ENCODE results near the gene CDK18.

Gene CDK18

DNA sequence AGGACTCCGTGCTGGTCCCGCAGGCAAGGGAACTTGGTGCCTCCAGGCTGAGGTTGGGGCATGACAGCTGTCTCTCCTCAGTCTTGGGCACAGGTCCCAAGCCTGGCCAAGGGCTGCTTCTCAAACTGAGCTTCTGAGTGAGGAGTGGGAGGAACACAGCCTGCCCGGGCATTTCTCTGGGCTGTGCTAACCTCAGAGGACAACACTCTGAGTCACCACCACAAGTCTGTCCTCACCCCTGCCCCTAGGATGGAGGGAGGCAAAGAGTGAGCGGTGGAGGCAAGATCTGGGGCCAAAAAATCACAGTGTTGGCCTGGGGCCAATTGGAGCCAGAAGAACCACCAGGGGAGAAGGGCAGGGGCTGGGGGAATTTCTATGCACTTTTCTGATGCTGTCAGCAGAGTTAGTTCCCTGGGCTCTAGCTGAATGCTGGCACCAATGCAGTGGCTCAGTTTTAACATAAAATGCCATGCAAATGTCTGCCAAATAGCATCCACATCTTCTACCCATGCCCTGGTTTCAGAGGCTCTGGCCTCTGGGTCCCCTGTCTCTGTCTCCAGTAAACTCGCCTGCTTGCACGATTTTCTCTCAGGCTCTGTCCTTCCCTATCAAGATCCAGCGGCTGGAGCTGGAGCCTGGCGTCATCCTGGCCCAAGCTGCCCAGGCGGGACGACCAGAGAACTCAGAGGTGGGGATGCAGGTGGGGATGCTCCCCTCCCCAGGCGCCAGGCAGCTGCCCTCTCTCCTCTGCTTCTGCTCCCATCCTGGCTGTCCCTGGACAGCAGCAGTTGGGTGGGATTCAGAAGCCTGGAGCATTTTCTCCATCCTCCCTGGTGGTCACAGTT, 11.0 kb upstream of the CDK18 start:
- no peaks in the 10 kb centered on the region for H3K9me3 ChIP-seq (ENCODE audit: control insufficient read depth, insufficient read depth, low read length)
- H3K4me3 ChIP-seq (ENCODE audit: low read depth, low read length) = no peak overlapping the region
- H3K27me3 ChIP-seq (ENCODE audit: control insufficient read depth, insufficient read depth, low read length) = no peaks in the 10 kb centered on the region
- H3K36me3 ChIP-seq (ENCODE audit: control insufficient read depth, insufficient read depth, low read length) = no peaks in the 10 kb centered on the region
- no peak overlapping the region for H3K9ac ChIP-seq (ENCODE audit: low read depth, low read length)
- H3K27ac ChIP-seq (ENCODE audit: low read depth, low read length) = no peak overlapping the region
- peaks cover 30% of the 10 kb centered on the region for H3K4me1 ChIP-seq (ENCODE audit: control insufficient read depth, insufficient read depth, low read length)

DNA sequence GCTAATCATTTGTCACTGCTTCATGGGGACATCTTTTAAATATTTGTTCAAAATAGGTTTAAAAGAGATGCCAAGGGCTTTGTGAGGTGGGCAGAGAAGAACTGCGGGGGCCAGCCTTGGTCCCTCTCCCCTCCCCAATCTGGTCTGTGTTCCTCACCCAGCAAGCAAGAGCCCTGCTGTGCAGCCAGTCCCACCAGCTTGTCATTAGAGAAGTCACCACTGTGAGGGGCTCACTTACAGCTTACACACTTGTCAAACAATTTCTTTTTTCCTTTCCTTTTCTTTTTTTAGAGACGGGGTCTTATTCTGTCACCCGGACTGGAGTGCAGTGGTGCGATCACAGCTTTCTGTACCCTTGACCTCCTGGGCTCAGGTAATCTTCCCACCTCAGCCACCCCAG, 10.4 kb upstream of the CDK18 start:
- Histone ChIP-seq H3K27me3 (ENCODE audit: control insufficient read depth, insufficient read depth, low read length) (no peaks in the 10 kb centered on the region), H3K36me3 (ENCODE audit: control insufficient read depth, insufficient read depth, low read length) (no peaks in the 10 kb centered on the region), H3K4me3 (ENCODE audit: low read depth, low read length) (no peak overlapping the region), H3K9me3 (ENCODE audit: control insufficient read depth, insufficient read depth, low read length) (no peaks in the 10 kb centered on the region), H3K4me1 (ENCODE audit: control insufficient read depth, insufficient read depth, low read length) (peaks cover 30% of the 10 kb centered on the region), H3K9ac (ENCODE audit: low read depth, low read length) (no peak overlapping the region), H3K27ac (ENCODE audit: low read depth, low read length) (no peak overlapping the region)

DNA sequence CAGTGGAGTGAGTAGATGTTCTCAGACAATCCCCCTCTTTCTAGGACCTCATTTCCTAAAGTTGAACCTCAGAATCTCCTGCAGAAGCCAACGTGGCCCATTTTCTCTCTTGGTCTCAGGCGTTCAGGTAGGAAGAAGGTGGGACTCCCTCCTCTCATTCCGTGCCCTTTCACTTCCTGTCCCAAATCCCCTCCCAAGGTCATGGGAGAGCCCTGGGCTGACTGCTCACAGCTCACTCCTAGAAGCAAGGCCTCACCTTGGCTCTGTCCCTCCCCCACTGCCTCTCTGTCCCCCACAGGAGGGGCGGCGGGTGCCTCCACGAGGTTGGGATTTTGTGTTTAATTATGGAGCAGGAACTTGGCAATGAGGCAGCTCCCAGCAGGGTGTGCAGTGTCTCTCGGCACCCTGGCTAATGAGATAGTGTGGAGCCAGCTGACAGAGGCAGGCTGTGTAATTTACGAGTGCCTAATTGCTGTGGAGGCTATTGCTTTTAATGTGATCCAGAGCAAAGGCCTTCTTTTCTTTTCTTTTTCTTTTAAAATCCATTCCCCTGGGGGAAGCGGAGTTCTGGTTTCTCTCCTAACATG, 9.1 kb upstream of the CDK18 start:
- Histone ChIP-seq H3K4me3 (ENCODE audit: low read depth, low read length) (no peak overlapping the region), H3K9ac (ENCODE audit: low read depth, low read length) (no peak overlapping the region), H3K36me3 (ENCODE audit: control insufficient read depth, insufficient read depth, low read length) (no peaks in the 10 kb centered on the region), H3K4me1 (ENCODE audit: control insufficient read depth, insufficient read depth, low read length) (peaks cover 32% of the 10 kb centered on the region), H3K9me3 (ENCODE audit: control insufficient read depth, insufficient read depth, low read length) (no peaks in the 10 kb centered on the region), H3K27me3 (ENCODE audit: control insufficient read depth, insufficient read depth, low read length) (no peaks in the 10 kb centered on the region), H3K27ac (ENCODE audit: low read depth, low read length) (peak overlapping the region; percentile 20)

DNA sequence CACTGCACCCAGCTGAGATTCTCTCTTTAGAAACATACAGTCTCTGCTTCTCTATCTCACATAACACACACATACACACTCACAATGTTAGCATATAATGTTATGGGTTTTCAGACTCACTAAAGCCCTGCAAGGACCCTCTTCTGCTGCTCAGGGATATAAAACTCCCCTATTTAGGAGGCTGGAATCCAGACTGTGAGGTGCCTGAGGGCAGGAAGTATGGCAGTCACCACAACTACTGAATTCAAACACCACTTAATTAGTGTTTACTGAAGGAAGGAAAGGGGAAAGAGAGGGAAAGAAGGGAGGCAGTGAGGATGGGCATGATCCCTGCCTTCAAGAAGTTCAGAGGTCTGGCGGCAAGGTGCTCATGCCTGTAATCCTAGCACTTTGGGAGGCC, 7.8 kb upstream of the CDK18 start:
- H3K4me1 ChIP-seq (ENCODE audit: control insufficient read depth, insufficient read depth, low read length) = peaks cover 40% of the 10 kb centered on the region
- H3K9me3 ChIP-seq (ENCODE audit: control insufficient read depth, insufficient read depth, low read length) = no peaks in the 10 kb centered on the region
- no peak overlapping the region for H3K9ac ChIP-seq (ENCODE audit: low read depth, low read length)
- no peaks in the 10 kb centered on the region for H3K36me3 ChIP-seq (ENCODE audit: control insufficient read depth, insufficient read depth, low read length)
- no peak overlapping the region for H3K4me3 ChIP-seq (ENCODE audit: low read depth, low read length)
- H3K27ac ChIP-seq (ENCODE audit: low read depth, low read length) = no peak overlapping the region
- H3K27me3 ChIP-seq (ENCODE audit: control insufficient read depth, insufficient read depth, low read length) = no peaks in the 10 kb centered on the region

DNA sequence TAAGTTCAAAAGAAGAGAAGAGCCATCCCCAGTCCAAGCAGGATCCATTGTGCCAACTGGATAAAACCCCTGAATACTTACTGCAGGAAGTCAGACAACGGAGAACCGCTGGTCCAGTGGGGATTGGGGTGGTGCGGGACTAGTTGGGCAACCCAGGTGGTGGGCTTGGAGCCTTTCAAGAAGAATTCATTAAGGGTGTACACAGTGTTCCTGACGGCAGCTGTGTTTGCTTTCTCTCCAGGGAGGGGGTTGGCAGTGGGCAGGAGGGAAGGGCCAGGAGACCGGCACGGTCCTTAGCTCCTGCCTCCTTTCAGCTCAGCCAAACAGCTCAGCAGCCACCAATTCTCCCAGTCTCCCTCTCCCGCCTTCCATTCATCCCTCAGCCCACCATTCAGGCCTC, 7.1 kb upstream of the CDK18 start:
- no peaks in the 10 kb centered on the region for H3K9me3 ChIP-seq (ENCODE audit: control insufficient read depth, insufficient read depth, low read length)
- no peaks in the 10 kb centered on the region for H3K36me3 ChIP-seq (ENCODE audit: control insufficient read depth, insufficient read depth, low read length)
- no peak overlapping the region for H3K9ac ChIP-seq (ENCODE audit: low read depth, low read length)
- no peak overlapping the region for H3K4me3 ChIP-seq (ENCODE audit: low read depth, low read length)
- H3K27me3 ChIP-seq (ENCODE audit: control insufficient read depth, insufficient read depth, low read length) = no peaks in the 10 kb centered on the region
- peaks cover 34% of the 10 kb centered on the region for H3K4me1 ChIP-seq (ENCODE audit: control insufficient read depth, insufficient read depth, low read length)
- no peak overlapping the region for H3K27ac ChIP-seq (ENCODE audit: low read depth, low read length)

DNA sequence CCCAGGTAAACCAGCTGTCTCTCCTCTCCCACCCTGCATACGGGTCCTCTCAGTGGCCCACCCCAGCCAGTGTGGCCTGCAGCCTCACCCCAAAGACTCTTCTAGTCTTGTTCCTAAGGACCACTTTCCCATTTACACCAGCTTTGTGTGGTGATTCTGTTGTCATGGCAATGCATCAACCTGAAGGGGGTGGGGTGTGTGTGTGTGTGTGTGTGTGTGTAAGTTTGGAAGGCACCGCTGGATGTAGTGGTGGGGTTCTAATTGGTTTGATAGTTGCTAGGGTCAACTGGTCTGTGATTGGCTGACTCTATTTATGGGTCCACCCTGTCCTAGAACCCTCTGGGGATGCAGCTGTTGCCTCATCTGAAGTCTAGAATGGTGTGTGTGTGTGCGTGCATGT, 4.7 kb upstream of the CDK18 start:
- Histone ChIP-seq H3K27ac (ENCODE audit: low read depth, low read length) (no peak overlapping the region), H3K36me3 (ENCODE audit: control insufficient read depth, insufficient read depth, low read length) (no peaks in the 10 kb centered on the region), H3K4me1 (ENCODE audit: control insufficient read depth, insufficient read depth, low read length) (peaks cover 32% of the 10 kb centered on the region), H3K4me3 (ENCODE audit: low read depth, low read length) (no peak overlapping the region), H3K9ac (ENCODE audit: low read depth, low read length) (no peak overlapping the region), H3K27me3 (ENCODE audit: control insufficient read depth, insufficient read depth, low read length) (no peaks in the 10 kb centered on the region), H3K9me3 (ENCODE audit: control insufficient read depth, insufficient read depth, low read length) (no peaks in the 10 kb centered on the region)

DNA sequence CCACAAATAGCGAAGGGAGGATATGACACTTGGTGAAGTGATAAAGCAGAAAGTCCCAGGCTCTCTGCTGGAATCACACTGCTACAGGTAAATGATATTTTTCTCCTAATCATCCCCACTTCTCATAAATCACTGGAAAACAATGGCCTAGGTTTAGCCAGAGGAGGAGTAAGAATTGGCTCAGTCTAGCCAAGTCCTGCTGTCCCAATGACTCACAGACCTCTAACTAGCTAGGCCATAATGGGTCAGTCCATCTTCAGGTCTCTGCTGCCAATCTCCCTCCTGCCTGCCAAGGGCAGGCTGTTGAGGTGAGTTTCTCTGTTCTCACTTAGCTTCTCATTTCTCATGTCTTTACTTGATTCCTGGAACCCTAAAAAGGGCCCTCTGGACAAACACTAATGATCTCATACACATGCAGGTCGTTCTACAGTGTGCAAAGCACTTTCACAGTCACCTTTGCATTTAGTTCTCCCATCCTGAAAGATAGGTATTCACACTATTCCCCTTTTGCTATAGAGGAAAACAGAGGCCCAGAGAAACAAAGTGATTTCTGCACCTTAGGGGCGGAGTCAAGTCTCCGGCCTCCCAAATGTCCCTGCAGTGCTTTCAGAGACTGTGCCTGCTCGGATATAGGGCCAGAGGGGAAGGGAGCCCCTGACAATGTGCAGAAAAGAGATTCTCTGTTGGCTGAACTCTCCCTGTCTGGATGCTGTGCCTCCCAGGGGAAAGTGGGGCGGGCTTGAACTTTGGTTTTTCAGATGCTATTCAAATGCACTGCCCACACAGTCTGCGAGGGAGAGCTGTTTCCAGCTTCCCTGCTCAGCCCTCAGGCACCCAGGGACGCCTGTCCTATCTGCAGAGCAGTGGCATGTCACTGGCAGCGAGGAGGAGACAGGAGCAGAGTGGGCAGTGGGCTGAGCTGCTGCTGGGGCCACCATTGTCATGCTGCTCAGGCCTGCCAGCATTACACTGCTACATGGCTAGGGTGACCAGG, 3.9 kb upstream of the CDK18 start:
- Histone ChIP-seq H3K4me3 (ENCODE audit: low read depth, low read length) (no peak overlapping the region), H3K27ac (ENCODE audit: low read depth, low read length) (peak overlapping the region; percentile 54), H3K9me3 (ENCODE audit: control insufficient read depth, insufficient read depth, low read length) (no peaks in the 10 kb centered on the region)

DNA sequence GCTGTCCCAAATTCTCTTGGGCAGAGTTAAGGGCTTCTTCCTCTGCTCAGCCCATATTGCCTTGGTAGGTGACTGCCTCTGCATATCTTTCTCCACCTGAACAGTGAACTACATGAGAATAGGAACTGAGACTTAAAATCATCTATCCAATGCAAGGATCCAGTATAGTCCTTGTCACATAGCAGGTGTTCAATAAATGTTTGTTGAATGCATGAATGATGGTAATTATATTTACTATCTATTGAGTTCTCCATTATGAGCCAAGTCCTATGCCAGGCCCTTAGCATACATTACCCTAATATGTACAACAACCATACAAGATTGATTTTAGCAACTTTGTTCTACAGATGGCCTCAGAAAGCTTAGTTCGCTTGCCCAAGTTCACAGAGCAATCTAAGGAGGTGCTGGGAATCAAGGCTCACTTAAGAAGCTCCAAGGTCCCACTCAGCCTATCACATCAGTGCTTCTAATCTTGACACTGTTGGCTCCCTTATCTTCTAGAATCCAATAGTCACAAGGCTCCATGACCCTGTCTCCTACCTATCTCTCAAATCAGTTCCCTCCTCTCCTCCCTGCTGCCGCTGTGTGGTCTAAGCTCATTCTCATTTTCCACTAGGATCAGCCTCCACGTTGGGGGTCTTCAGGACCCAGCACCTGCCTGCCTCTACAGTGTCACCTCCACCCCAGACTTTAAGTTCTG, 2.2 kb upstream of the CDK18 start:
- H3K36me3 ChIP-seq (ENCODE audit: control insufficient read depth, insufficient read depth, low read length) = peaks cover 3% of the 10 kb centered on the region; the same call in 1 of the 2 replicates
- no peak overlapping the region for H3K9ac ChIP-seq (ENCODE audit: low read depth, low read length)
- H3K4me3 ChIP-seq (ENCODE audit: low read depth, low read length) = no peak overlapping the region
- H3K9me3 ChIP-seq (ENCODE audit: control insufficient read depth, insufficient read depth, low read length) = no peaks in the 10 kb centered on the region
- peaks cover 29% of the 10 kb centered on the region for H3K4me1 ChIP-seq (ENCODE audit: control insufficient read depth, insufficient read depth, low read length)
- H3K27ac ChIP-seq (ENCODE audit: low read depth, low read length) = no peak overlapping the region
- no peaks in the 10 kb centered on the region for H3K27me3 ChIP-seq (ENCODE audit: control insufficient read depth, insufficient read depth, low read length)

More for the DNA sequence above, 3.9 kb upstream of the CDK18 start:
- peaks cover 27% of the 10 kb centered on the region for H3K4me1 ChIP-seq (ENCODE audit: control insufficient read depth, insufficient read depth, low read length)
- H3K36me3 ChIP-seq (ENCODE audit: control insufficient read depth, insufficient read depth, low read length) = no peaks in the 10 kb centered on the region
- H3K27me3 ChIP-seq (ENCODE audit: control insufficient read depth, insufficient read depth, low read length) = no peaks in the 10 kb centered on the region
- H3K9ac ChIP-seq (ENCODE audit: low read depth, low read length) = no peak overlapping the region

DNA sequence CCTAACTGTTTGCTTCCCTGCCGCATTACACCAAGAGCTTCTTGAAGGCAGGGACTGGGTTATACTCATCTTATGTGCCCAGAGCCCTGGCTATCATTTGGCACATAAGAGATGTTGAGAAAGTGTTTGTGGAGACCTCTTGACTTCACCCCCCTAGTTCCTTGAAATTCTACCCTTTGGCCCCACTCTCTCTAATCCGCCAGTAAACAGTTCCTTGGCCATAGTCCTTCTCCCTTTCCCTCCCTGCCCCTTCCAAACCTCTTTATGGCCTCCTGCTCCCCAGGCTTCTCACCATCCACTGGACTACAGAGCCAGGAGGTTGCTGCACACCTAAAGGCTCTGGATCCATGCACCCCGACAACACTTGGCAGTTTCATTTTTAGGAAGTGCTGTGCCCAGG, 1.5 kb upstream of the CDK18 start:
- Histone ChIP-seq H3K9ac (ENCODE audit: low read depth, low read length) (no peak overlapping the region), H3K4me1 (ENCODE audit: control insufficient read depth, insufficient read depth, low read length) (peaks cover 29% of the 10 kb centered on the region), H3K36me3 (ENCODE audit: control insufficient read depth, insufficient read depth, low read length) (peaks cover 3% of the 10 kb centered on the region; the same call in 1 of the 2 replicates), H3K27me3 (ENCODE audit: control insufficient read depth, insufficient read depth, low read length) (no peaks in the 10 kb centered on the region), H3K4me3 (ENCODE audit: low read depth, low read length) (no peak overlapping the region), H3K27ac (ENCODE audit: low read depth, low read length) (no peak overlapping the region), H3K9me3 (ENCODE audit: control insufficient read depth, insufficient read depth, low read length) (no peaks in the 10 kb centered on the region)

DNA sequence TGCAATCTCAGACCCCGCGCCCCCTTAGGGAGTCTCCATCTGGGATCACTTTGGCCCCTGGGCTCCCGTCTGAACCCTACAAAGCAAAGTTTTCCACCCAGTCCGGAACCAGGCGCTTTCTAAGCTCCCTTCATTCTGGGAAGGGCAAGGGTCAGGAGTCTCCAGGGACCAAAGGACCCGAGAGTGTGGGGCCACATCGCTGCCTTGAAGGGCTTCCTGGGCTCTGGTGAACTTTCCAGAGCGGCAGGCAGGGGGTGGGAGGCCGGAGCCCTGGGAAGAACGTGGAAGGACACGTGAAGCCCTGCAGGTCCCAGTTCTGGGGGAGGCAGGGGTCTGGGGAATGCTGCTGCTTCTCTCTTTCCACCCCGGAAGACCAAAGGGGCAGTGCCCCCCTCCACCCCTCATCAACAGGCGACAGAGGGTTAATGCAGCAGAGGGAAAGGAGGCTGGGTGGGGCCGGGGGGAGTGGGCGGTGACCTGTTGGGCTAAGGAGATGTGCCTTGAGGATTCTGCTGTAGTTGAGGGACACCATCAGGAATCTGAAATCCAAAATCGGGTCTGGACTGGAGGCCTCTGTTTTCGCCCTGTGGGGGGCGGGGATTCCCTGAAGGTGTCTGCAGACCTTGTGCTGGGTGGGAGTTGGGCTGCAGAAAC, 734 bp downstream of the CDK18 start:
- peaks cover 28% of the 10 kb centered on the region for H3K4me1 ChIP-seq (ENCODE audit: control insufficient read depth, insufficient read depth, low read length)
- peak overlapping the region; percentile 75 for H3K27ac ChIP-seq (ENCODE audit: low read depth, low read length)

More for the DNA sequence above, 734 bp downstream of the CDK18 start:
- Histone ChIP-seq H3K9me3 (ENCODE audit: control insufficient read depth, insufficient read depth, low read length) (no peaks in the 10 kb centered on the region), H3K4me3 (ENCODE audit: low read depth, low read length) (peak overlapping the region; percentile 97), H3K36me3 (ENCODE audit: control insufficient read depth, insufficient read depth, low read length) (peaks cover 3% of the 10 kb centered on the region; the same call in 1 of the 2 replicates), H3K27me3 (ENCODE audit: control insufficient read depth, insufficient read depth, low read length) (no peaks in the 10 kb centered on the region), H3K9ac (ENCODE audit: low read depth, low read length) (peak overlapping the region; percentile 74)
